Stimulated activated CD4-positive, alpha-beta T cell treated with anti-CD3 and anti-CD28 coated beads, Interleukin-2, amount 100 ng/mL, for 48 hours (primary cell): ENCODE measurements around the gene PHLPP2.
A peak's percentile ranks its signal among the peaks of the same experiment; 100 is the strongest.
"Not testable (repeated sequence)": the region's sequence is repeated elsewhere in the genome, so short reads cannot be mapped to it uniquely, and the experiment has no call there.

Experiments
- DNase-seq, 2 donors: peaks; one replicate each; pipeline ENCODE4 v3.0.0-alpha.2; 2020

Gene PHLPP2

GRCh38 chr16:71722801-71723536 lies 1.5 kb downstream of the PHLPP2 start:
- peak; percentile 48 for DNase-seq

GRCh38 chr16:71721066-71721740 lies 3.3 kb downstream of the PHLPP2 start:
- no peak for DNase-seq

DNA sequence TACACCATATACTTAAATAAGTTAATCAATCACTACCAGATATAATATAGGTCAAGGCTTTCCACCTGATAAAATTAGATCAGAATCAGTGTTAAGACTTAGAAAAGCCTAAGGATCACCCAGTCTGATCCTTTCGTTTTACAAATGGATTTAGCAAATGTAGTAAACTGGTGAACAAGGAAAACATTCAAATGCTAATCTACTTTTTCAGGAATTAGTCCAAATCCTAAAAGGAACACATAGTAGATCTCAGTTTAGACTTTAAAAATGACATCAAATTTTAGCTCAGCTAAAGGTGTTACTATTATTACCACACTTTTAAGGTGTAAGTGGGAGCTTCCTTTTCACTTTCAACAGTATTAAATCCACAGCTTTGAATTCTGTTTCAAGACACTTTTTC lies 12.0 kb downstream of the PHLPP2 start:
- DNase-seq, result no peak

- DNase-seq, result no peak
These were observed 12.7 kb downstream of the PHLPP2 start for GRCh38 chr16:71711789-71712188.

DNA sequence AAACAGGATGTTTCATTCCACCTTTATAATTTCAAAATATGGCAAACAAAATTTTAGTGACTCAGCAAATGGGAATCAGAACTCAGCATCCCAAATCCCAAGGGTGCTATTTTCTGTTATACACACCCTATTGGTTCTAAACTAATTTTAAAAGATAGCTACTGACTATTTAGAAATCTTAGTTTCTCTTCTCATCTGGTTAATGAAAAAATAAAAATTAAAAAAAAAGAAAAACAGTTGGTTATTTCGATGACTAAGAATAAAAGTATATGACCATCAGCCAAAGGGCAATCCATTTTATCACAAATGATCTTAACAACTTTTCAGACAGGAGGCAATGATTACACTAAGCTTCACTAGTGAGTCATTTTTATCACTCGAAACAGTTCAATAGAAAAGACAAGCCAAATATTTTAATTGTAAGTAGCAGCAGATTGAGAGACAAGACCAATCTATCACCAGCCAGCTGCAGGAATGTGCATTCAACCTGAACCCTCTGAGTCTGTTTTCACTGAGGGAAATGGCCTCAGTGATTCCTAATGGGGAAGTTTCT lies 15.2 kb downstream of the PHLPP2 start:
- no peak for DNase-seq

DNA sequence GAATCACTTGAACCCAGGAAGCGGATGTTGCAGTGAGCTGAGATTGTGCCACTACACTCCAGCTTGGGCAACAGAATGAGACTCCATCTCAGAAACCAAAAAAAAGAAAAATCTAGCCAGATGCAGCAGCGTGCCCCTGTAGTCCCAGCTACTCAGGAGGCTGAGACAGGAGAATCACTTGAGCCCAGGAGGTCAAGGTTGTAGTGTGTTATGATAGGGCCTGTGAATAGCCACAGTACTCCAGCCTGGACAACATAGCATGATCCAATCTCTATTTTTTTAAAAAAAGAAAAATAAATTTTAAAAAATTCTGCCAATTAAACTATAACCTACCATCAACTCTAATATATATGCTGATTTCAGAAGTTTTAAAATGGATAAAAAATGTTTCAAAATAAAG lies 15.8 kb downstream of the PHLPP2 start:
- DNase-seq, result no peak

DNA sequence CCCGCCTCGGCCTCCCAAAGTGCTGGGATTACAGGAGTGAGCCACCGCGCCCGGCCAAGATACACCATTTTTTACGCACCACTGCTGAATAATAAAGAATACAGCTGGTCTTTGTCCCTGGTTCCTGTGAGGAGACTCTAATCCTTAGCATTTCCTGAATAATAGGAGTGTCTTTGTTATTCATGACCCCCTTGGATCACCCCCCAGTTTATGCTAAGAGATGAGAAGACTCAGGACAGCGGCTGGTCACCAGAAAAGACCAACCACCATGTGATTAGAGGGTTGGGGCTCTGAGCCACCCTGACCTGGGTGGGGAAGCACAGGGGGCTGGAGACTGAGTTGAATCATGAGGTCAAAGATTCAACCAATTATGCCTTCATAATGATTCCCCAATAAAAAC lies 17.3 kb downstream of the PHLPP2 start:
- DNase-seq, result no peak

- no peak for DNase-seq
These were observed 18.5 kb downstream of the PHLPP2 start for GRCh38 chr16:71706046-71706445.

DNA sequence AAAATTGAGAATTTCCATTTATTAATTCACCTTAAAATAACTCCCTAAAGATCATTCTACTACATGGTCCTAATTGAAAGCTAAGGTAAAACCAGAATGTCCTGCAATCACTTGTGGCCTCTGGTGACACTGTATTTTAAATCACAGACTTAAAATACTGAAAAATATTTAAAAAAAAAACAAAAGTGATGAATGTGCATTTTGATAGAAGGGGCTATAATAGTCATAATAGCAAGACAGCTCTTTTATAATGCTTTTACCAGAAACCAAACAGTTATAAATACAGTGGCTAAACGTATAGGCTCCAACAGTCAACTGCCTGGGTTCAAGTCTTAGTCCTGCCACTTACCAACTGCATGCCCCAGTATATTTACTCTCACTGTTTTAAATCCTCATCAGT lies 21.2 kb downstream of the PHLPP2 start:
- no peak for DNase-seq

GRCh38 chr16:71700831-71701230 lies 23.7 kb downstream of the PHLPP2 start:
- DNase-seq, result no peak

- DNase-seq, result no peak
These were observed 26.0 kb downstream of the PHLPP2 start for GRCh38 chr16:71698491-71698890.

GRCh38 chr16:71693164-71693563 lies 31.3 kb downstream of the PHLPP2 start:
- DNase-seq, result no peak

DNA sequence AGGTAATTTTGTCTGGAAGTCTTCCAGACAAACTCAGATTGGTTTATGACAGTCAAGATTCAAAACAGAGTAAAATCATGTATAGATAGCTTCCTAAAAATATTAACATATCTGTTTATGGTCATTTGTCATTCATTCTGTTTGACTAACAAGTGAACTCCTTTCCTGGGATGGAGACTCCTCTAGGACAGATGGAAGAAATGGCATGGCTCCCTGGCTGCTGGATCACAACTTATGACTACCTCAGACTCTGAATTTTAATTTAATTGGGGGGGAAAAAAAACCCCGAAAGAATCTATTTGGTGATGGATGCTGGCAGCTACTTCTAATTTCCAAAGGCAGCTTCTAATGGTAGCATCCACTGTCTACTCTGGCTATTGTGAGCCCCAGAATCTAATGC lies 34.6 kb downstream of the PHLPP2 start:
- no peak for DNase-seq

DNA sequence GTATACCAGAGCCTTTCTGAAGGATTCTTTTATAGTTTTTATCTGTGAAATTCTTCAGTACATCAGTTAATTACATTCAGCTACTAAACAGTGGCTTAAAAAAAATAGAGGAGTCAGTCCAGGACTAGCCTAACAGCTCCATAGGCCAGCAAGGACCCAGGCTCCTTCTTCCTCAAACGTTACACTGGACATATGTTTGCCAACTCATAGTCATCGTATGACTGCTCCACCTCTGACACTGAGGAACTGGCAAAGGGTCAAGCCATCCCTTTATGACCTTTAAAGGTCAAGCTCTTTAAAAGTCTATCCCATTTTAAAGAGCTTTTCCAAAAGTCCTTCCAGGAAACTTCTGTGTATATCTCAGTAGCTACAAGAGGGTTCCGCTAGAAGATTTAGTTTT lies 36.6 kb downstream of the PHLPP2 start:
- no peak for DNase-seq

DNA sequence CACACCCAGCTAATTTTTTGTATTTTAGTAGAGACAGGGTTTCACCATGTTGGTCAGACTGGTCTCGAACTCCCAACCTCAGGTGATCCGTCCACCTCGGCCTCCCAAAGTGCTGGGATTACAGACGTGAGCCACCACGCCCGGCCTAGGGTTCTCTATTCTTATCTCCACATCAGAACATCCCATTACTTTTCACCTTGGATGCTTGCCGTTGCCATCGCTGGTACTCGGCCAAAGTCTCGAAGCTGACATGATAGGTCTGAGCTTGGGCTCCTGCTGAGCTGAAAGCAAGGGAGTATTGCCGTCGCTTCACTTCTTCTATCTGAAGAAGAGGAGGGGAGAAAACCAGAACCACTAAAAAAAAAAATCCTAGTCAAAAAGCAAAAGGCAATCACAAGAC lies 40.2 kb downstream of the PHLPP2 start:
- DNase-seq, result not testable (repeated sequence)

DNA sequence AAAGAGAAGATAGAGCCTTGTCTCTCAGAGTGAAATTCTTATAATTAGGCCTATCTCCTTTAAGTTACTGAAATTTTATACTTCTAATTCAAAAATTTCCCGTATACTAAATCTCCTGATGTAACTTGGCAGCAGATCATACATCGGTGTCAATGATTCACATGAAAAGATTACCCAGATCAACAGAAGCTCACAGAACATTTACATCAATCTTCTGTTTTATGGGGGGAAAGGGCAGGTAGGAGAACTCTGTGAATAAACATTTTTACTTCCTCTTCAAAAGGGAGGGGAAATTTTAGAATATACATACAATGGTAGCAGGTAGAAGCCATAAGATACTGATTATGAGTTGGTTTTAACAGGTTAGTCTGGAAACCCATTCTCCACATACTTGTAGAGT lies 43.1 kb downstream of the PHLPP2 start:
- no peak for DNase-seq

DNA sequence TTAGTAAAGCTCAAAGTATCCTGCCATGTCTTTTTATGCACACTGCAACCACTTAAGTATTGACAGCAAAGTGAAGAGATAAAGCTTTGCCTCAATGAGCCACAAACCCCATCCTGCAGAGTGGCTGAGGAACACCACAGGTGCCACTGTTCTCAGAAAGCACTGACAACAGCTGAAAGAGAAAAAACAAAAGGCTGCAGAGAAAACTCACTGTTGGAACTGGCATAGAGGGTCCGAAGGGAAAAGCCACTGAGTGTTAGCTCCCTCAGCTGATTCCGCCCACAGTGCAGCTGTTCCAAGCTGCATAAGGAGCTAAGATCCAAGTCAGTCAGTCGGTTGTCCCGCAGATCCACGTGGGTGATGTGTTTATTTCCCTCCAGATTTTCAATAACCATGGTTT lies 48.3 kb downstream of the PHLPP2 start:
- no peak for DNase-seq

DNA sequence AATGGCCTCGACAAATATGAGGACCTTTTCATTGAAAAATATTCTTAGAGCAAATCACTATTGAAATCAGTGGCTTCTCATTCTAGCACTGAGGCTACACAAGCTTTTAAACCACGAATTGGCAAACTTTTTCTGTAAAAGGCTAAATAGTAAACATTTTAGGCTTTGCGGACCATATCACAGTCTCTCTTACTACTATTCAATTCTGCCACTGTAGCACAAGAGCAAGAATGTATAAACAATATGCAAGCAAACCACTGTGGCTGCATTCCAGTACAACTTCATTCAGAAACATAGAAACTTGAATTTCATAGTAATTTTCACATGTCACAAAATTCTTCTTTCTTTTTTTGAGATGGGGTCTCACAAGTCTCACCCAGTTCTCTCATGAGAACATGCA lies 49.1 kb downstream of the PHLPP2 start:
- DNase-seq, result no peak

DNA sequence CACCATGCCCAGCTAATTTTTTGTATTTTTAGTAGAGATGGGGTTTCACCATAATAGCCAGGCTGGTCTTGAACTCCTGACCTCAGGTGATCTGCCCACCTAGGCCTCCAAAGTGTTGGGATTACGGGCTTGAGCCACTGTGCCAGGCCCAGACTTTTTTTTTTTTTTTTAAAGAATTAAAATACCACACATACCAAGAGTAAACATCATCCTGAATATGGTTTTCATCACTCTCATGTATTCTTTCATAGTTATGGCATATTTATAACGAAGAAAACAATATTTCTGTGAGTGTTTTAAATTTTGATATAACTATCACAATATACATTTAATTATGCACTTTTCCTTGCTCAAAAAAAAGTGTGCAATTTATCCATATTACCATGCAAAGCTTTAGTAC lies 50.3 kb downstream of the PHLPP2 start:
- DNase-seq, result no peak

GRCh38 chr16:71673582-71673973 lies 50.9 kb downstream of the PHLPP2 start:
- DNase-seq, result no peak

DNA sequence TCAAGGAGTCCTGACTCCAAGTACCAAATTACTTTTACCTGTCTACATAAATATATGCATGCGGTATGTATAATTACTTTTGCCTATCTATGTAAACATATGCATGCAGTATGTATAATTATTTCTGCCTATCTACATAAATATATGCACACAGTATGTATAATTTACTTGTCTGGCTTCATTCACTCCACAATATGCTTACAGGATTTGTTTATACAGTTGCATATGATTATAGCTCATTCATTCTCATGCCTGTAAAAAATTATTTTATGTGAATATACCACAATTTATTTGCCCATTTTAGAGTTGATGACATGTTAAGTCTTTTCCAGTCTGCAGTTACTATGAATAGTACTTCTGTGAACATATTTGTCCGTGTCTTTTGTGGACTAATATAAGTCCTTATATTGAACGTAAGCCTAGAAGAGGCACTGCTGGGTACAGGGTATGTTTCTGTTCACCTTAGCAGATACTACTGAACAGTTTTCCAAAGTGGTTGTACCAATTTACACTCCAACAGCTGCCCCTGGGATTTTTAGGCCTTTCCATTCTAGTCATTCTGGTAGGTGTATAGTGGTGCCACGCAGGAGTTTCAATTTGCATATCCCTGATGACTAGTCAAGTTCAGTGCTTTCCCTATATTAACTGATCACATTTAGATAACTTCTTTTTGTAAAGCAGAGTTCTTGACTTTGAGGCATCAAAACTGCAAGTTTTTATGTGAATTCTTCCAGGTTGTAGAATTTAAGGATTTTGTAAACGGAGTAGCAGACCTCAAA lies 51.5 kb downstream of the PHLPP2 start:
- no peak for DNase-seq

DNA sequence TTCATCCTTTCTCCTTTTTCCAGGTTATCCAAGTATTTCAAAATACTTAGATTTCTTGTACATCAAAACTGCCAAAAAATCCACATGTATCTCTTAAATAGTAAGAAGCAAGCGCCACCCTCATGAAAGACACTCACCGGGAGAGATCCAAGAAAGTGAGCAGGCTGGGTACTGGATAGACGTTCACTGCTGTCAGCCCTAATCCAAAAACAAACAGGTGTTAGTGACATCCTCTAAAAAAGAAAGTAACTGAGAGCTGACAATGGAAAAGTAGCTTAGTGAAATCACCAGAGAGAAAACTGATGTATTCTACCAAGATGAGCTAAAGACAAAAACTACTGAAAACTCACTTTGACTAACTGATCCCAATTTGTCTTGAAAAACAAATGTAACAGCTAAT lies 52.4 kb downstream of the PHLPP2 start:
- DNase-seq, result no peak

- no peak for DNase-seq
These were observed 53.3 kb downstream of the PHLPP2 start for GRCh38 chr16:71671165-71671564.

DNA sequence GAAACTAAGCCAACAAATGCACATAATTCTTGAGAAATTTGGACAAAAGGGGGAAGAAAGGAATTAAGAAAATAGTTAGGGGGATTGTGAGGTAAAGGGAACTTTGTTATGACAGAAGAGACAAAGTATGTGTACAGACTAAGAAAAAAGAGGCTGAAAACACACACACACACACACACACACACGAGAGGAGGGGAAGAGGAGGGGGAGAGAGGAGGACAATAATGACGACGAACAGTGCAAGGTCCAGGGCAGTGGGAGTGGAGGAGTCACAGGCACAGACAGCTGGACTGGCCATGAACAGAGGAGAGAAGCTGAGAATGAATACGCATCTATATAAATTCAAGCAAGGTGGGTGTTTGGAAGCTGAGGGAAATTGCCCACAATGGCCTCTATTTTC lies 54.0 kb downstream of the PHLPP2 start:
- DNase-seq, result no peak
